GM19467 (cell line): ENCODE measurements around the gene PAXX.

Source experiments
- ATAC-seq: cut with Tn5 transposase; IDR thresholded peaks from one replicate; pipeline ENCODE4 v1.9.1; 2021; ENCODE audit warnings: mild to moderate bottlenecking, moderate library complexity; ENCODE audit not compliant: unreplicated experiment

Gene PAXX

DNA sequence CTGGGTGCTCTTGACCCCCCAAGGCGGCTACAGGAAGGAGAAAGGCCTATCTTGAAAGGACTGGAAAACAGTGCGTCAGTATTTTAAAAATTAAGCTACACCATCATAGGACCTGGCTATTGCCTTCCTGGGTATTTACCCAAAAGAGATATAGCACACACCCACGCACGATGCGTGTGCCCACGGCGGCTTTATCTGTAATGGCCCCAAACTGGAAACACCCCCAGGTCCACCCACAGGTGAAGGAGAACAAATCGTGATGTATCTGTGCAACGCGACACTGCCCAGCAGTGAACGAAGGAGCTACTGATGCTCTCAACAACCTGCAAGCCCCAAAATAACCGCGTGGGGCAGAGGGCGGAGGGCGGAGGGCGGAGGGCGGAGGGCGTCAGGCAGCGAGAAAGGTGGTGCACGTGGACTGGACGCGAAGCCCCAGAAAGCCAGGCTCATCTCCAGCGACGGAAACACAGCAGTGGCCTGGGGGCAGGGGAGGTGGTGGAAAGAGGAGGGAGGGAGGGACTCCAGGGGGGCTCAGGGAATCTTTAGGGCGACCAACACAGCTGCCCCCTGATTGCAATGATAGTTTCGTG lies 27.3 kb upstream of the PAXX start:
- no peak for ATAC-seq

DNA sequence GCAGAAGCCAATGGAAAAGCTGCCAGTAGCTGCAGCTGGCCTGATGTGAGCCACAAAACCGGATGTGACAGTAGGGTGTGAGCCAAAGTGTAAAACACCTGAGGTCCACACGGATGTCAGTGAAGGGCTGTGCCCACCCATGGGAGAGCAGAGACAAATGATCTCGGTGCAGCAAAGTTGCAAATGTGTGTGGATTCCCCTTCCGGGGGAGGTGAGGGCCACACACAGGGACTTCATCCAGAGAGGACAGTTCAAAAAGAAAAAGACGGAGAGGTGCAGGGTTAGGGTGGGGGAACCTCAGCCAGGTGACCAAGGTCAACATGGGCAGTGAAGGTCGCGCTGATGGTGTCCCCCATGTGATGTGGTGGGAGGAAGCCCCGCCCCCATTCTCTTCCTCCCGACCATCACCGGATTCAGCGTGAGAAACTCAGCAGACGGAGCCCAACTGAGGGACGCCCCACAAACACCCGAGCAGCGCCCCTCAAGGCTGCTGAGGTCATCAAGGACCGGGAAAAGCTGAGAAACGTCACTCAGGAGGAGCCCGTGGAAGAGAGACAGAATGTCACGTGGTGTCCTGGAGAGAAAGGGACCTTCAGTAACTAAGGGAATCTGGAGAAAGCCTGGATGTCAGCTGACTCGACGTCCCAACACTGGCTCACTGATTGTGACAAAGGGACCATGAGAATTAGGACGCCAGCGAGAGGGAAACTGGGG lies 26.3 kb upstream of the PAXX start:
- ATAC-seq: no peak

GRCh38 chr9:136968333-136969127 lies 23.7 kb upstream of the PAXX start:
- ATAC-seq: no peak

- ATAC-seq: no peak
These were observed 23.1 kb upstream of the PAXX start for GRCh38 chr9:136969150-136969549.

DNA sequence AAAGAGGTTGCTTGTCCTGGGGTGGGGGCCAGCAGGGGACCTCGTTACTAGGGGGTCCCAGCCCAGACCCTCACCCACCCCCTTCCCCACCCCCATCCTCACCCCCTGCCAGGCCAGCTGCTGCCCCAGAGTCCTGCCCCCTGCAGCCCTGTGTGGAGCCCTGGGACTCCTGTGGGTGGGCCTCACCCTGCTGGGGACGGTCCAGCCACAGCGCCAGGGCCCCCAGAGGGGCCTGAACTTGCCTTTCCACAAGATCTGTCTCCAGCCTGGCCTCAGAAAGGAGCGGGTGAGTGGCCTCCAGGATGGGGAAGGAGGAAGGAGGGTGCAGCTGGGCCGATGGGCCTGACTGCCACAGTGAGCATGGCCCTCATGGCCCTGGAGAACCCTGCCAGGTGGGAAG lies 22.4 kb upstream of the PAXX start:
- ATAC-seq: no peak

GRCh38 chr9:136970361-136970760 lies 21.9 kb upstream of the PAXX start:
- ATAC-seq: no peak

GRCh38 chr9:136971746-136972145 lies 20.5 kb upstream of the PAXX start:
- ATAC-seq: no peak

GRCh38 chr9:136972335-136972734 lies 19.9 kb upstream of the PAXX start:
- ATAC-seq: no peak

DNA sequence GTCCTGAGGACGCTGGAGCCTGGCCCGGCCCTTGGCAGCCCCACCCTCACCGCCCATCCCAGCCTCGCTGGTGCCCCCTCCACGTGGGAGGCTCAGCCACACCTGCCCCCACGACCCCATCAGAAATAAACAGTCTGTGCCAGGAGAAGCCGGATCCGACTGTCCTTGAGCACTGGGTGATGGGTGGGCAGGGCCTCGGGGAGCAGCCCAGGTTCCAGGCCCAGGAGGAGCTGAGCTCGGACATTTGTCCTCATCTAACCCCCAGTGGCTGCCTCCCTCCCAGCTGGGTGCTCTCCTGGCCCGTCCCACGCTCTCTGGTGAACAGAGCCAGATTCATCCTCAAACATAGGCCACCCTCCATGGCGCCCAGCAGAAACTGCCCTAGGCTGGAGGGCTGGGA lies 19.5 kb upstream of the PAXX start:
- ATAC-seq: no peak

DNA sequence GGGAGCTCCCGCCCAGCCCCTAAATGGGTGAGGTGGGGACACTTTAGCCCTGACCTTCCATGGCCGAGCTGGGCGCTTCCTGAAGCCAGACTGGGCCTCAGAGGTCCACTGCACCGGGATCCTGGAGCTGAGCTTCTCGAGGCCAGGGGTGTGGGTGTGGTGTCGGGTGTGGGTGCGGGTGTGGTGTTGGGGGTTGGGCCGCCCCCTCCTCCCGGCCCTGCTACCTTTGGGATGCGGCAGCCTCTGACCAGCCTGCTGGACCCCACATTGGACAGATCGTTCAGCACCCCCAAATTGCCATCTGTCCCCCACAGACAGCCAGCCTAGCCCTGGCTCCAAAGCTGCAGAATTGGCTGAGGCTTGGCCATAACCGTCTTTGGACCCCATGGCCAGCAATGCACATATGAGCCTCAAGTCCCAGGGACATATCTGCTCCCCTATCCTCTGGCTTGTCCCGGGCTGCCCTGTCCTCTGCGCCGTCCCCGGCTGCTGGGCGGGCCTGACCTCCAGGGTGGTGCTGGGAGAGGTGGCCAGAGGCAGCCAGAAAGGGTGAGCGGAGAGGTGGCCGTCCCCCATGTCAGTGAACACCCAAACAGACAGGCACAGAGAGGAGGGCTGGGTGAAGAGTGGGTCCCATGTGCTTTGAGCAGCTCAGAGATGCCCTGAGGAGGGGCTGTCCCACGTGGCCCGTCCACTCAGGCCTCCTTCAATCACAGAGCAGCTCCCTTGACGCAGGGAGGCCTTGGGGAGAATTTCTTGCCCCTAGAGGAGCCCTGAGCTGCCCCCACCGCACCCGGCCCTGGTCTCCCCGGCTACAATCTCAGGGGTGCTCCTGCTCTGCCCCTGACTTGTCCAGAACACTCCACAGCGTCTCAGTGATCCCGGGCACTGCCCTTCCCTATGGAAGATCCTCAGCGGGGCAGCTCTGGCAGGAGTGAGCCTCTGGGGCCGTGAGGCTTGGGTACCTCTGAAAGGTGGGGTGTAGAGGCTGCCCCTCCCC lies 18.3 kb upstream of the PAXX start:
- no peak for ATAC-seq

- ATAC-seq: no peak
These were observed 17.2 kb upstream of the PAXX start for GRCh38 chr9:136974817-136975535.

GRCh38 chr9:136975644-136976043 lies 16.6 kb upstream of the PAXX start:
- ATAC-seq: no peak

DNA sequence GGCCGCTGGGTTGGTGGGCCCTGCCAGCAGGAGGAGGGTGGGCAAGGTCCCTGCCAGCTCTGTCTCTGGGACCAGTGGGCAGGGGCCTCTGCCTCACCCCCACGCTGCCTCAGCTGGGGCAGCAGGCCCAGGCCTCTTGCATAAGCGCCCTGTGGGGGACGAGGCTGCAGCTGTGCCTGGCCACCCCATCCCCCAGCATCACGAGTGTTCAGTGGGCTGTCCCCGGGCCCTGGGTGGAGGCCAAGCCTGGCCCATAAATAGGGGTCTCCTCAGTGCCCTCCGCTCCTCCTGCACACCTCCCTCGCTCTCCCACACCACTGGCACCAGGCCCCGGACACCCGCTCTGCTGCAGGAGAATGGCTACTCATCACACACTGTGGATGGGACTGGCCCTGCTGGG lies 15.0 kb upstream of the PAXX start, which contains the start of gene PTGDS:
Gene PTGDS, plus strand, starts transcription at position 282 of the 400 bp plus-strand sequence. Its CDS starts 75 bp downstream, at position 357.
- ATAC-seq: no peak

DNA sequence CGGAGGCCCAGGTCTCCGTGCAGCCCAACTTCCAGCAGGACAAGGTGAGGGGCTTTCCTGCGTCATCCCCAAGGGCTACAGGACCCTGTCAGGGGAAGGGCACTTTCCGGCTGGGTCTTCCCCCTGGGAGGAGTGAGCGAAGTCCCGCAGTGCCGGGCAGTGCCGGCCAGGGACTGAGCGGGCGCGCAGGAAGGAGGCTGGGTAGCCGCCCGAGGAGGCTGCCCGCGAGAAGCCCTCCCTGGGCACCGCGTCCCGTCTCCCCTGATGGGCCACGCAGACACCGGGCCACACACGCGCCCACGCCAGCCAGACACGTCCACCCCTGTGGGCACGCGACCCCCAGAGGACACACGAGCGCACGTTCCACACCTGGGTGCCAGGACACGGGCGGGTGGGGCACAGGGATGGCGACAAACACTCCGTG lies 14.6 kb upstream of the PAXX start:
- ATAC-seq: no peak

- ATAC-seq: no peak
These were observed 14.0 kb upstream of the PAXX start for GRCh38 chr9:136978073-136978864.

DNA sequence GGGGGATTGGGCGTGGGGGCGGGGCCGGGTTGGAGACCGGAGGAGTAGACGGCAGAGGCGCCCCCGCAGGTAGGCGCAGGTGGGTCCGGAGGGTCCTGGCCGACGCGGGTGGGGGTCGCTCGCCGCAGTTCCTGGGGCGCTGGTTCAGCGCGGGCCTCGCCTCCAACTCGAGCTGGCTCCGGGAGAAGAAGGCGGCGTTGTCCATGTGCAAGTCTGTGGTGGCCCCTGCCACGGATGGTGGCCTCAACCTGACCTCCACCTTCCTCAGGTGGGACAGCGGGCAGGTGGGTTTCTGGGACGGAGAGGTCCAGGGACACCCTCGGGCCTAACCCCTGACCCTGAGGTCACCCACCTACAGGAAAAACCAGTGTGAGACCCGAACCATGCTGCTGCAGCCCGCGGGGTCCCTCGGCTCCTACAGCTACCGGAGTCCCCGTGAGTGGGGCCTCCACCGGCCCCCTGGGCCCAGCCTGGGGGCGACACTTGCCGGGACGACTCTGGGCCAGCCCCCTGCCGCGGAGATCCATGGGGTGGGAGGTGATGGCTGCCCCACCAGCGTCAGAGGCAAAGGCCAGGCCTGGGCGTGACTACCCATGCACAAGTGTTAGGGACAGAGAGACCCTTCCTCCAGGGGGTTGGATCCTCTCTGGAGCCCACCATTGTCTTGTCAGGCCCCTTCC lies 13.2 kb upstream of the PAXX start:
- no peak for ATAC-seq

- ATAC-seq: no peak
These were observed 12.2 kb upstream of the PAXX start for GRCh38 chr9:136979769-136980587.
